Measurements from ENCODE around the gene FERMT3. TPM values are rescaled to one million over a fixed set of nuclear protein-coding genes. Genes with fewer than 3 reads are reported as not detected.
"Not testable (repeated sequence)": the region's sequence is repeated elsewhere in the genome, so short reads cannot be mapped to it uniquely, and the experiment has no call there.

FERMT3 gene
- total RNA-seq: 10 to 100 TPM in 1 of 6 experiments, 1 to 10 TPM in 5; 5.1 to 17.3 (median 8.1) TPM
- long read RNA-seq, partial matches to known transcripts: 2 of 3 reads
- long read RNA-seq, other reads (novel, unspliced or antisense): 0 of 3 reads

- TF ChIP-seq CTCF (IDR thresholded peaks at IDR 0.05) (no peak), POLR2A (IDR thresholded peaks at IDR 0.05) (no peak)
These were observed at the start of gene FERMT3 for GRCh38 chr11:64206457-64207255. Gene FERMT3 (plus strand): TSS chr11:64206721. CDS start chr11:64207365, 644 bp downstream.

GRCh38 chr11:64157631-64158394 is 48.7 kb upstream of the FERMT3 start:
- Histone ChIP-seq H3K4me3 (no peak overlapping the region), H3K36me3 (no peaks in the 10 kb centered on the region), H3K27me3 (no peaks in the 10 kb centered on the region), H3K27ac (no peak overlapping the region), H3K9me3 (no peaks in the 10 kb centered on the region), H3K4me1 (no peaks in the 10 kb centered on the region)
- ATAC-seq (no peak), DNase-seq (no peak)
- WGBS (ENCODE audit: insufficient coverage, low coverage, low lambda C conversion rate, missing lambda C conversion rate): 98% methylated on average over 11 of the region's 17 CpGs
- intact Hi-C loops (cut with DNase I): no loop called here
- no peak for TF ChIP-seq POLR2A (IDR thresholded peaks at IDR 0.05)
- TF ChIP-seq CTCF (IDR thresholded peaks at IDR 0.05): no peak

More at GRCh38 chr11:64206457-64207255, at the start of gene FERMT3:
- Histone ChIP-seq H3K9me3 (no peaks in the 10 kb centered on the region), H3K4me1 (peaks cover 0 to 6% (median 0%) of the 10 kb centered on the region in 4 donors), H3K36me3 (peaks cover 12 to 54% (median 17%) of the 10 kb centered on the region in 4 donors), H3K27me3 (no peaks in the 10 kb centered on the region), H3K4me3 (peak within 1 kb of the TSS; percentile 25 to 48 (median 37)), H3K27ac (peak within 1 kb of the TSS; percentile 68 to 88 (median 85))
- ATAC-seq (peak; percentile 45 to 59 (median 53)), DNase-seq (peak; percentile 72 to 81 (median 80))
- 17% methylated on average over 1 of the region's 27 CpGs for WGBS (ENCODE audit: insufficient coverage, low coverage, low lambda C conversion rate, missing lambda C conversion rate)
- intact Hi-C loops (cut with DNase I): no loop called here

DNA sequence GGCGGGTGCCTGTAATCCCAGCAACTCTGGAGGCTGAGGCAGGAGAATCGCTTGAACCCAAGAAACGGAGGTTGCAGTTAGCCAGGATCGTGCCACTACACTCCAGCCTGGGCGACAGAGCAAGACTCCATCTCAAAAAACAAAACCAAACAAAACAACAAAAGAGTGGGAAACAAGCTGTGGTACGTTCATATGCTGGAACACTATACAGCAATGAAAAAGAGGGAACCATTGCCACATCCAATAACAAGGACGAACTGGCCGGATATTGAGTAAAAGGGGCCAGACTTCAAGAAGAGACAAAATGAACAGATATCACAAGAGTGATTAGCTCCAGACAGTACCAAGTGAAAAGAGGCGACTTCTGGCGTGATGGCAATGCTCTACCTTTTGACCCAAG is 45.5 kb upstream of the FERMT3 start:
- H3K27ac ChIP-seq: no peak overlapping the region
- no peaks in the 10 kb centered on the region for H3K27me3 ChIP-seq
- intact Hi-C loops (cut with DNase I): no loop called here
- TF ChIP-seq POLR2A (IDR thresholded peaks at IDR 0.05) (no peak), CTCF (IDR thresholded peaks at IDR 0.05) (no peak)
- H3K9me3 ChIP-seq: no peaks in the 10 kb centered on the region
- ATAC-seq (no peak), DNase-seq (no peak)
- peaks cover 0 to 8% (median 0%) of the 10 kb centered on the region in 4 donors for H3K4me1 ChIP-seq
- H3K4me3 ChIP-seq: no peak overlapping the region
- H3K36me3 ChIP-seq: no peaks in the 10 kb centered on the region
- WGBS (ENCODE audit: insufficient coverage, low coverage, low lambda C conversion rate, missing lambda C conversion rate): 87% methylated on average over 8 of the region's 10 CpGs

DNA sequence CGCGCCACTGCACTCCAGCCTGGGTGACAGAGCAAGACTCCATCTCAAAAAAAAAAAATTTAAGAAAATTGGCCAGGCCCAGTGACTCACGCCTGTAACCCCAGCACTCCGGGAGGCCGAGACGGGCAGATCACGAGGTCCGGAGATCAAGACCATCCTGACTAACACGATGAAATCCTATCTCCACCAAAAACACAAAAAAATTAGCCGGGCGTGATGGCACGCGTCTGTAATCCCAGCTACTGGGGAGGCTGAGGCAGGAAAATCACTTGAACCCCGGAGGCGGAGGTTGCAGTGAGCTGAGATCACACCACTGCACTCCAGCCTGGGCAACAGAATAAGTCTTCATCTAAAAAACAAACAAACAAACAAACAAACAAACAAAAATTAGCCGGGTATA is 43.8 kb upstream of the FERMT3 start:
- 90% methylated on average over 10 of the region's 16 CpGs for WGBS (ENCODE audit: insufficient coverage, low coverage, low lambda C conversion rate, missing lambda C conversion rate)
- DNase-seq; H3K4me3 ChIP-seq; H3K27me3 ChIP-seq; H3K9me3 ChIP-seq; intact Hi-C loops (cut with DNase I); H3K36me3 ChIP-seq; H3K27ac ChIP-seq; H3K4me1 ChIP-seq; ATAC-seq: not testable (repeated sequence)
